GM18519 (cell line): ENCODE measurements around the gene SPSB4.

Source experiments
- ATAC-seq: cut with Tn5 transposase; IDR thresholded peaks from one replicate; pipeline ENCODE4 v1.9.1; 2021; ENCODE audit warnings: mild to moderate bottlenecking, moderate library complexity; ENCODE audit not compliant: unreplicated experiment, low FRiP score

SPSB4 gene

GRCh38 chr3:141052201-141053069 is 1.3 kb downstream of the SPSB4 start:
- ATAC-seq = no peak

GRCh38 chr3:141055136-141055535 is 4.0 kb downstream of the SPSB4 start:
- ATAC-seq = no peak

GRCh38 chr3:141055536-141056445 is 4.6 kb downstream of the SPSB4 start:
- no peak for ATAC-seq

GRCh38 chr3:141056751-141057171 is 5.6 kb downstream of the SPSB4 start:
- ATAC-seq = no peak

- ATAC-seq = no peak
Measured at GRCh38 chr3:141057436-141057835, 6.3 kb downstream of the SPSB4 start.

GRCh38 chr3:141057946-141058800 is 7.0 kb downstream of the SPSB4 start:
- no peak for ATAC-seq

- no peak for ATAC-seq
Measured at GRCh38 chr3:141058996-141059395, 7.8 kb downstream of the SPSB4 start.

GRCh38 chr3:141059816-141060215 is 8.7 kb downstream of the SPSB4 start:
- ATAC-seq = no peak

- no peak for ATAC-seq
Measured at GRCh38 chr3:141060327-141060726, 9.2 kb downstream of the SPSB4 start.

- no peak for ATAC-seq
Measured at GRCh38 chr3:141063831-141064230, 12.7 kb downstream of the SPSB4 start.

GRCh38 chr3:141064255-141064926 is 13.2 kb downstream of the SPSB4 start:
- no peak for ATAC-seq

- ATAC-seq = no peak
Measured at GRCh38 chr3:141065258-141065657, 14.1 kb downstream of the SPSB4 start.

GRCh38 chr3:141065841-141066805 is 15.0 kb downstream of the SPSB4 start:
- no peak for ATAC-seq

GRCh38 chr3:141067206-141067974 is 16.2 kb downstream of the SPSB4 start:
- no peak for ATAC-seq

- no peak for ATAC-seq
Measured at GRCh38 chr3:141070229-141070628, 19.1 kb downstream of the SPSB4 start.

- ATAC-seq = no peak
Measured at GRCh38 chr3:141070727-141071357, 19.7 kb downstream of the SPSB4 start.

- no peak for ATAC-seq
Measured at GRCh38 chr3:141071681-141072260, 20.6 kb downstream of the SPSB4 start.
